ENCODE measurements around the gene TBC1D22B.

GRCh38 chr6:37233541-37233940, 24.0 kb upstream of the TBC1D22B start:
- no peak for TF ChIP-seq TAF1 (IDR thresholded peaks at IDR 0.05; ENCODE audit: low read depth, low read length)
- TF ChIP-seq POLR2A (IDR thresholded peaks at IDR 0.05; ENCODE audit: low read depth, low read length): no peak
- TF ChIP-seq POLR2AphosphoS5 (IDR thresholded peaks at IDR 0.05; ENCODE audit: low read depth, low read length): no peak
- TF ChIP-seq PAX5 (IDR thresholded peaks at IDR 0.05; ENCODE audit: insufficient read depth, low read length, severe bottlenecking): no peak

All from GM12891 (cell line).